Activated CD8-positive, alpha-beta T cell treated with anti-CD3 and anti-CD28 coated beads for 36 hours (primary cell): ENCODE measurements around the gene FN3K. TPM values are rescaled to one million over a fixed set of nuclear protein-coding genes. Genes with fewer than 3 reads are reported as not detected.

Experiments
- ATAC-seq: fragments of 200-7000 bp; cut with Tn5 transposase; one replicate; pipeline ENCODE4 v1.10.0; 2021; ENCODE audit warnings: mild to moderate bottlenecking, moderate library complexity
- CTCF ChIA-PET: fragments of 350-600 bp; sonication (Branson Sonifier 250); formaldehyde crosslinking; loops from one replicate; lab custom pipeline; 2021; ENCODE audit warnings: antibody characterized with exemption; lab: Charles Lee
- POLR2A ChIA-PET: fragments of 350-600 bp; sonication (Branson Sonifier 250); formaldehyde crosslinking; loops from one replicate; lab custom pipeline; 2021; ENCODE audit warnings: antibody characterized with exemption; lab: Charles Lee
- DNase-seq: peaks from one replicate; pipeline ENCODE4 v3.0.0-alpha.2; 2020
- H3K27ac Mint-ChIP-seq: one replicate; pipeline ENCODE4 v1.8.0; 2021; ENCODE audit warnings: mild to moderate bottlenecking, mixed read lengths
- H3K27me3 Mint-ChIP-seq: one replicate; pipeline ENCODE4 v1.8.0; 2021; ENCODE audit warnings: mixed read lengths
- H3K36me3 Mint-ChIP-seq: one replicate; pipeline ENCODE4 v1.8.0; 2021; ENCODE audit warnings: low read depth, mixed read lengths
- H3K4me1 Mint-ChIP-seq: one replicate; pipeline ENCODE4 v1.8.0; 2021; ENCODE audit warnings: low read depth, mixed read lengths
- H3K4me3 Mint-ChIP-seq: one replicate; pipeline ENCODE4 v1.8.0; 2021; ENCODE audit warnings: mild to moderate bottlenecking, moderate library complexity, mixed read lengths
- H3K9me3 Mint-ChIP-seq: one replicate; pipeline ENCODE4 v1.8.0; 2021; ENCODE audit warnings: mixed read lengths
- CTCF ChIP-seq: fragments of 200-600 bp; IDR thresholded peaks from one replicate; pipeline ENCODE4 v1.8.0; 2022; ENCODE audit warnings: antibody characterized with exemption, mild to moderate bottlenecking
- intact Hi-C: fragments of 100-400 bp; cut with micrococcal nuclease; formaldehyde crosslinking; loops from one replicate; pipeline ENCODE4 v1.10.0; 2022
- total RNA-seq, 2 experiments: library from RNA; stranded (reverse); gene quantifications; one replicate each; pipeline ENCODE4 v1.2.3, GENCODE V29; 2021

FN3K gene
- total RNA-seq, 2 experiments from 2014 or later: 0.96 to 1.2 TPM

GRCh38 chr17:82722341-82723013 is 12.9 kb upstream of the FN3K start:
- CTCF ChIA-PET: interaction anchor here (1.2 kb wide), 1 partner anchor 11 kb away, joined by 3 read pairs; no protein-coding TSS in a partner anchor
- intact Hi-C loops: no loop called here
- H3K4me1 Mint-ChIP-seq: peaks cover 9% of the 10 kb centered on the region
- H3K4me3 Mint-ChIP-seq: no peak overlapping the region
- no peak overlapping the region for H3K27ac Mint-ChIP-seq
- POLR2A ChIA-PET: no interaction called here
- DNase-seq (no peak), ATAC-seq (no peak)
- H3K36me3 Mint-ChIP-seq: peaks cover 25% of the 10 kb centered on the region
- no peak for TF ChIP-seq CTCF
- no peaks in the 10 kb centered on the region for H3K27me3 Mint-ChIP-seq
- H3K9me3 Mint-ChIP-seq: no peaks in the 10 kb centered on the region

GRCh38 chr17:82723169-82723807 is 12.1 kb upstream of the FN3K start:
- ChIA-PET POLR2A (no interaction called here), CTCF (interaction anchor here (1.2 kb wide), 1 partner anchor 10 kb away, joined by 3 read pairs; no protein-coding TSS in a partner anchor)
- H3K4me3 Mint-ChIP-seq: no peak overlapping the region
- intact Hi-C loops: no loop called here
- no peaks in the 10 kb centered on the region for H3K27me3 Mint-ChIP-seq
- no peak for TF ChIP-seq CTCF
- DNase-seq (no peak), ATAC-seq (no peak)
- no peak overlapping the region for H3K27ac Mint-ChIP-seq
- H3K4me1 Mint-ChIP-seq: peaks cover 3% of the 10 kb centered on the region
- H3K36me3 Mint-ChIP-seq: peaks cover 25% of the 10 kb centered on the region
- H3K9me3 Mint-ChIP-seq: no peaks in the 10 kb centered on the region

GRCh38 chr17:82726427-82726826 is 9.0 kb upstream of the FN3K start:
- ChIA-PET POLR2A (interaction anchor here (1.1 kb wide), 1 partner anchor 29 kb away, joined by 4 read pairs; no protein-coding TSS in a partner anchor), CTCF (interaction anchor here (1.3 to 1.8 kb wide), 2 partner anchors 10 to 58 kb away, joined by 3 to 4 read pairs; partner anchors contain the start of gene FN3KRP)
- DNase-seq: no peak
- Mint-ChIP-seq H3K9me3 (no peaks in the 10 kb centered on the region), H3K4me3 (no peak overlapping the region), H3K27me3 (no peaks in the 10 kb centered on the region), H3K27ac (no peak overlapping the region), H3K36me3 (peaks cover 22% of the 10 kb centered on the region), H3K4me1 (no peaks in the 10 kb centered on the region)
- ATAC-seq: no peak
- intact Hi-C loops: no loop called here
- TF ChIP-seq CTCF: no peak

- ATAC-seq (no peak), DNase-seq (no peak)
- no peak overlapping the region for H3K27ac Mint-ChIP-seq
- peaks cover 6% of the 10 kb centered on the region for H3K9me3 Mint-ChIP-seq
- H3K4me3 Mint-ChIP-seq: no peak overlapping the region
- peaks cover 2% of the 10 kb centered on the region for H3K4me1 Mint-ChIP-seq
- intact Hi-C loops: no loop called here
- ChIA-PET CTCF (no interaction called here), POLR2A (interaction anchor here (1.0 kb wide), 1 partner anchor 13 kb away, joined by 5 read pairs; the partner anchor contains the start of gene FN3KRP)
- no peaks in the 10 kb centered on the region for H3K27me3 Mint-ChIP-seq
- TF ChIP-seq CTCF: no peak
- H3K36me3 Mint-ChIP-seq: peaks cover 25% of the 10 kb centered on the region
Observed at GRCh38 chr17:82729479-82730260, 5.7 kb upstream of the FN3K start.
